IPS-18a (cell line): Measurements from ENCODE around the gene CDH23.

Source experiments
- H3K27ac ChIP-seq: one replicate; pipeline ENCODE4 v1.5.1; 2013; ENCODE audit warnings: low read length
- H3K27me3 ChIP-seq: one replicate; pipeline ENCODE4 v1.6.1; 2013; ENCODE audit warnings: mild to moderate bottlenecking, low read length; ENCODE audit not compliant: control insufficient read depth, insufficient read depth
- H3K36me3 ChIP-seq: one replicate; pipeline ENCODE4 v1.6.1; 2013; ENCODE audit warnings: low read depth, low read length; ENCODE audit not compliant: control insufficient read depth
- H3K4me1 ChIP-seq: one replicate; pipeline ENCODE4 v1.6.1; 2013; ENCODE audit warnings: low read depth, low read length; ENCODE audit not compliant: control insufficient read depth
- H3K4me3 ChIP-seq: one replicate; pipeline ENCODE4 v1.5.1; 2013; ENCODE audit warnings: low read length
- H3K9ac ChIP-seq: one replicate; pipeline ENCODE4 v1.6.1; 2013; ENCODE audit warnings: mild to moderate bottlenecking, low read length, moderate library complexity
- H3K9me3 ChIP-seq: one replicate; pipeline ENCODE4 v1.6.1; 2013; ENCODE audit warnings: low read depth, low read length; ENCODE audit not compliant: control insufficient read depth

The CDH23 gene

GRCh38 chr10:71473671-71474599 lies 77.2 kb downstream of the CDH23 start:
- H3K36me3 ChIP-seq, result no peaks in the 10 kb centered on the region
- H3K27me3 ChIP-seq, result no peaks in the 10 kb centered on the region
- no peak overlapping the region for H3K4me3 ChIP-seq
- no peak overlapping the region for H3K9ac ChIP-seq
- H3K27ac ChIP-seq, result no peak overlapping the region
- peaks cover 7% of the 10 kb centered on the region for H3K4me1 ChIP-seq
- no peaks in the 10 kb centered on the region for H3K9me3 ChIP-seq

- Histone ChIP-seq H3K9ac (no peak overlapping the region), H3K36me3 (no peaks in the 10 kb centered on the region), H3K9me3 (no peaks in the 10 kb centered on the region), H3K27ac (no peak overlapping the region), H3K4me3 (no peak overlapping the region), H3K4me1 (peaks cover 7% of the 10 kb centered on the region), H3K27me3 (no peaks in the 10 kb centered on the region)
These were observed 78.1 kb downstream of the CDH23 start for GRCh38 chr10:71474702-71475242.

- Histone ChIP-seq H3K4me3 (no peak overlapping the region), H3K36me3 (no peaks in the 10 kb centered on the region), H3K9ac (no peak overlapping the region), H3K27ac (no peak overlapping the region), H3K4me1 (peaks cover 7% of the 10 kb centered on the region), H3K9me3 (no peaks in the 10 kb centered on the region), H3K27me3 (no peaks in the 10 kb centered on the region)
These were observed 78.6 kb downstream of the CDH23 start for GRCh38 chr10:71475243-71475871.

GRCh38 chr10:71476228-71477011 lies 79.7 kb downstream of the CDH23 start:
- Histone ChIP-seq H3K36me3 (no peaks in the 10 kb centered on the region), H3K9me3 (no peaks in the 10 kb centered on the region), H3K9ac (no peak overlapping the region), H3K4me3 (no peak overlapping the region), H3K27ac (no peak overlapping the region), H3K4me1 (peaks cover 7% of the 10 kb centered on the region), H3K27me3 (no peaks in the 10 kb centered on the region)

- Histone ChIP-seq H3K4me1 (peaks cover 7% of the 10 kb centered on the region), H3K4me3 (no peak overlapping the region), H3K9ac (no peak overlapping the region), H3K9me3 (no peaks in the 10 kb centered on the region), H3K27ac (no peak overlapping the region), H3K36me3 (no peaks in the 10 kb centered on the region), H3K27me3 (no peaks in the 10 kb centered on the region)
These were observed 81.5 kb downstream of the CDH23 start for GRCh38 chr10:71478173-71478572.

GRCh38 chr10:71478813-71479365 lies 82.2 kb downstream of the CDH23 start:
- H3K9ac ChIP-seq, result no peak overlapping the region
- H3K4me3 ChIP-seq, result no peak overlapping the region
- H3K9me3 ChIP-seq, result no peaks in the 10 kb centered on the region
- H3K36me3 ChIP-seq, result no peaks in the 10 kb centered on the region
- no peaks in the 10 kb centered on the region for H3K27me3 ChIP-seq
- peaks cover 7% of the 10 kb centered on the region for H3K4me1 ChIP-seq
- H3K27ac ChIP-seq, result no peak overlapping the region

- H3K27me3 ChIP-seq, result no peaks in the 10 kb centered on the region
- no peak overlapping the region for H3K4me3 ChIP-seq
- H3K27ac ChIP-seq, result no peak overlapping the region
- no peak overlapping the region for H3K9ac ChIP-seq
- no peaks in the 10 kb centered on the region for H3K36me3 ChIP-seq
- peaks cover 7% of the 10 kb centered on the region for H3K4me1 ChIP-seq
- no peaks in the 10 kb centered on the region for H3K9me3 ChIP-seq
These were observed 83.1 kb downstream of the CDH23 start for GRCh38 chr10:71479831-71480230.

GRCh38 chr10:71480662-71481061 lies 83.9 kb downstream of the CDH23 start:
- H3K27ac ChIP-seq, result no peak overlapping the region
- no peaks in the 10 kb centered on the region for H3K36me3 ChIP-seq
- no peaks in the 10 kb centered on the region for H3K4me1 ChIP-seq
- H3K27me3 ChIP-seq, result no peaks in the 10 kb centered on the region
- H3K4me3 ChIP-seq, result no peak overlapping the region
- H3K9me3 ChIP-seq, result no peaks in the 10 kb centered on the region
- no peak overlapping the region for H3K9ac ChIP-seq

GRCh38 chr10:71481746-71482410 lies 85.2 kb downstream of the CDH23 start:
- no peaks in the 10 kb centered on the region for H3K27me3 ChIP-seq
- no peak overlapping the region for H3K27ac ChIP-seq

GRCh38 chr10:71482620-71483019 lies 85.9 kb downstream of the CDH23 start:
- no peaks in the 10 kb centered on the region for H3K27me3 ChIP-seq
- no peaks in the 10 kb centered on the region for H3K36me3 ChIP-seq
- no peak overlapping the region for H3K9ac ChIP-seq
- H3K9me3 ChIP-seq, result no peaks in the 10 kb centered on the region
- H3K4me1 ChIP-seq, result no peaks in the 10 kb centered on the region
- H3K4me3 ChIP-seq, result no peak overlapping the region
- H3K27ac ChIP-seq, result no peak overlapping the region

More at GRCh38 chr10:71481746-71482410, 85.2 kb downstream of the CDH23 start:
- Histone ChIP-seq H3K4me3 (no peak overlapping the region), H3K9me3 (no peaks in the 10 kb centered on the region), H3K9ac (no peak overlapping the region), H3K4me1 (no peaks in the 10 kb centered on the region), H3K36me3 (no peaks in the 10 kb centered on the region)
